Neural cell (in vitro differentiated cells): ENCODE data around the gene SLC17A9.

Source experiments
- EZH2 ChIP-seq: fragments of 200-600, 300-800 bp; shearing (Covaris generic), sonication (generic); IDR thresholded peaks from 2 replicates; pipeline ENCODE4 v1.6.1; 2014; ENCODE audit warnings: antibody characterized with exemption, low read length, borderline replicate concordance, mild to moderate bottlenecking; ENCODE audit not compliant: insufficient read depth, poor library complexity, severe bottlenecking
- MXI1 ChIP-seq: fragments of 450-650 bp; conservative IDR thresholded peaks from 2 replicates; pipeline ENCODE4 v1.6.1; 2014; ENCODE audit warnings: antibody characterized with exemption, mild to moderate bottlenecking; ENCODE audit not compliant: poor library complexity, severe bottlenecking
- POLR2AphosphoS5 ChIP-seq: IDR thresholded peaks from 2 replicates; pipeline ENCODE4 v1.6.1; 2012
- SMC3 ChIP-seq: fragments of 450-650 bp; conservative IDR thresholded peaks from 2 replicates; pipeline ENCODE4 v1.6.1; 2014; ENCODE audit warnings: antibody characterized with exemption, mild to moderate bottlenecking, moderate library complexity; ENCODE audit not compliant: poor library complexity
- TF ChIP-seq, protein P1 (sequence below): fragments of 450-650 bp; IDR thresholded peaks from 2 replicates; pipeline ENCODE4 v1.5.1; 2014; ENCODE audit warnings: antibody characterized with exemption, mild to moderate bottlenecking, moderate library complexity; ENCODE audit not compliant: poor library complexity, severe bottlenecking
- TF ChIP-seq, protein P2 (sequence below): IDR thresholded peaks from 2 replicates; pipeline ENCODE4 v1.6.1; 2012; ENCODE audit warnings: borderline replicate concordance

- no peak for TF ChIP-seq SMC3
- TF ChIP-seq, protein P1, sequence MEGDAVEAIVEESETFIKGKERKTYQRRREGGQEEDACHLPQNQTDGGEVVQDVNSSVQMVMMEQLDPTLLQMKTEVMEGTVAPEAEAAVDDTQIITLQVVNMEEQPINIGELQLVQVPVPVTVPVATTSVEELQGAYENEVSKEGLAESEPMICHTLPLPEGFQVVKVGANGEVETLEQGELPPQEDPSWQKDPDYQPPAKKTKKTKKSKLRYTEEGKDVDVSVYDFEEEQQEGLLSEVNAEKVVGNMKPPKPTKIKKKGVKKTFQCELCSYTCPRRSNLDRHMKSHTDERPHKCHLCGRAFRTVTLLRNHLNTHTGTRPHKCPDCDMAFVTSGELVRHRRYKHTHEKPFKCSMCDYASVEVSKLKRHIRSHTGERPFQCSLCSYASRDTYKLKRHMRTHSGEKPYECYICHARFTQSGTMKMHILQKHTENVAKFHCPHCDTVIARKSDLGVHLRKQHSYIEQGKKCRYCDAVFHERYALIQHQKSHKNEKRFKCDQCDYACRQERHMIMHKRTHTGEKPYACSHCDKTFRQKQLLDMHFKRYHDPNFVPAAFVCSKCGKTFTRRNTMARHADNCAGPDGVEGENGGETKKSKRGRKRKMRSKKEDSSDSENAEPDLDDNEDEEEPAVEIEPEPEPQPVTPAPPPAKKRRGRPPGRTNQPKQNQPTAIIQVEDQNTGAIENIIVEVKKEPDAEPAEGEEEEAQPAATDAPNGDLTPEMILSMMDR = no peak
- no peak for TF ChIP-seq POLR2AphosphoS5
- TF ChIP-seq EZH2 = no peak
- TF ChIP-seq, protein P2, sequence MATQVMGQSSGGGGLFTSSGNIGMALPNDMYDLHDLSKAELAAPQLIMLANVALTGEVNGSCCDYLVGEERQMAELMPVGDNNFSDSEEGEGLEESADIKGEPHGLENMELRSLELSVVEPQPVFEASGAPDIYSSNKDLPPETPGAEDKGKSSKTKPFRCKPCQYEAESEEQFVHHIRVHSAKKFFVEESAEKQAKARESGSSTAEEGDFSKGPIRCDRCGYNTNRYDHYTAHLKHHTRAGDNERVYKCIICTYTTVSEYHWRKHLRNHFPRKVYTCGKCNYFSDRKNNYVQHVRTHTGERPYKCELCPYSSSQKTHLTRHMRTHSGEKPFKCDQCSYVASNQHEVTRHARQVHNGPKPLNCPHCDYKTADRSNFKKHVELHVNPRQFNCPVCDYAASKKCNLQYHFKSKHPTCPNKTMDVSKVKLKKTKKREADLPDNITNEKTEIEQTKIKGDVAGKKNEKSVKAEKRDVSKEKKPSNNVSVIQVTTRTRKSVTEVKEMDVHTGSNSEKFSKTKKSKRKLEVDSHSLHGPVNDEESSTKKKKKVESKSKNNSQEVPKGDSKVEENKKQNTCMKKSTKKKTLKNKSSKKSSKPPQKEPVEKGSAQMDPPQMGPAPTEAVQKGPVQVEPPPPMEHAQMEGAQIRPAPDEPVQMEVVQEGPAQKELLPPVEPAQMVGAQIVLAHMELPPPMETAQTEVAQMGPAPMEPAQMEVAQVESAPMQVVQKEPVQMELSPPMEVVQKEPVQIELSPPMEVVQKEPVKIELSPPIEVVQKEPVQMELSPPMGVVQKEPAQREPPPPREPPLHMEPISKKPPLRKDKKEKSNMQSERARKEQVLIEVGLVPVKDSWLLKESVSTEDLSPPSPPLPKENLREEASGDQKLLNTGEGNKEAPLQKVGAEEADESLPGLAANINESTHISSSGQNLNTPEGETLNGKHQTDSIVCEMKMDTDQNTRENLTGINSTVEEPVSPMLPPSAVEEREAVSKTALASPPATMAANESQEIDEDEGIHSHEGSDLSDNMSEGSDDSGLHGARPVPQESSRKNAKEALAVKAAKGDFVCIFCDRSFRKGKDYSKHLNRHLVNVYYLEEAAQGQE = no peak
- TF ChIP-seq MXI1 = no peak
Observed at GRCh38 chr20:62969179-62969760, 16.8 kb downstream of the SLC17A9 start.
